Measurements from ENCODE around the gene SAA2.
"Not testable (repeated sequence)": the region's sequence is repeated elsewhere in the genome, so short reads cannot be mapped to it uniquely, and the experiment has no call there.

SAA2 gene

GRCh38 chr11:18248561-18248960, at the start of gene SAA2:
Gene SAA2, minus strand, starts transcription at chr11:18248668. Its CDS starts 657 bp downstream, at chr11:18248011.
- FAIRE-seq: no peak

- FAIRE-seq: no peak
Observed at GRCh38 chr11:18295316-18295715, 46.8 kb upstream of the SAA2 start.

- no peak for FAIRE-seq
Observed at GRCh38 chr11:18294862-18295261, 46.4 kb upstream of the SAA2 start.

GRCh38 chr11:18288911-18289310, 40.4 kb upstream of the SAA2 start:
- FAIRE-seq: no peak

- no peak for FAIRE-seq
Observed at GRCh38 chr11:18285841-18286240, 37.4 kb upstream of the SAA2 start.

GRCh38 chr11:18282626-18283025, 34.2 kb upstream of the SAA2 start:
- FAIRE-seq: no peak

- FAIRE-seq: no peak
Observed at GRCh38 chr11:18280438-18281045, 32.1 kb upstream of the SAA2 start.

- FAIRE-seq: no peak
Observed at GRCh38 chr11:18277565-18278271, 29.2 kb upstream of the SAA2 start.

GRCh38 chr11:18271206-18271605, 22.7 kb upstream of the SAA2 start:
- FAIRE-seq: no peak

GRCh38 chr11:18270102-18270501, 21.6 kb upstream of the SAA2 start:
- no peak for FAIRE-seq

GRCh38 chr11:18269252-18269651, 20.8 kb upstream of the SAA2 start:
- not testable (repeated sequence) for FAIRE-seq

GRCh38 chr11:18267335-18268133, 19.1 kb upstream of the SAA2 start:
- not testable (repeated sequence) for FAIRE-seq

- FAIRE-seq: no peak
Observed at GRCh38 chr11:18265949-18266348, 17.5 kb upstream of the SAA2 start, which contains the start of gene SAA1. Gene SAA1, plus strand, starts transcription at chr11:18266264. Its CDS starts 624 bp downstream, at chr11:18266888.

GRCh38 chr11:18264677-18265555, 16.4 kb upstream of the SAA2 start:
- no peak for FAIRE-seq

GRCh38 chr11:18264035-18264434, 15.6 kb upstream of the SAA2 start:
- FAIRE-seq: no peak

- FAIRE-seq: not testable (repeated sequence)
Observed at GRCh38 chr11:18262681-18263350, 14.3 kb upstream of the SAA2 start.

- no peak for FAIRE-seq
Observed at GRCh38 chr11:18261721-18262120, 13.3 kb upstream of the SAA2 start.

GRCh38 chr11:18259259-18259658, 10.8 kb upstream of the SAA2 start:
- no peak for FAIRE-seq

GRCh38 chr11:18254781-18255361, 6.4 kb upstream of the SAA2 start:
- FAIRE-seq: no peak

- FAIRE-seq: no peak
Observed at GRCh38 chr11:18253778-18254338, 5.4 kb upstream of the SAA2 start.

GRCh38 chr11:18253233-18253632, 4.8 kb upstream of the SAA2 start:
- no peak for FAIRE-seq
